ENCODE results near the gene ZBED1. TPM values are rescaled to one million over a fixed set of nuclear protein-coding genes. Genes with fewer than 3 reads are reported as not detected.
"Not testable (repeated sequence)": the region's sequence is repeated elsewhere in the genome, so short reads cannot be mapped to it uniquely, and the experiment has no call there.

ZBED1 gene
- total and polyA plus RNA-seq, 8 donors: 10.9 to 61.4 (median 22.5) TPM

GRCh38 chrX:2512501-2512900 lies 11.7 kb upstream of the ZBED1 start:
- H3K4me3 ChIP-seq: no peak overlapping the region
- intact Hi-C loops (cut with DNase I; ENCODE audit: low total_unique reads): no loop called here
- no peak overlapping the region for H3K27ac ChIP-seq
- H3K36me3 ChIP-seq: no peaks in the 10 kb centered on the region
- DNase-seq: no peak
- WGBS, 5 donors: 84 to 93% (median 90%) methylated on average over 8 of the region's 8 CpGs
- H3K4me1 ChIP-seq: no peaks in the 10 kb centered on the region
- peaks cover 0 to 3% (median 0%) of the 10 kb centered on the region in 3 donors for H3K27me3 ChIP-seq
- H3K9me3 ChIP-seq: no peaks in the 10 kb centered on the region
- TF ChIP-seq POLR2A (IDR thresholded peaks at IDR 0.05) (no peak), POLR2AphosphoS5 (IDR thresholded peaks at IDR 0.05) (no peak), EP300 (IDR thresholded peaks at IDR 0.05) (no peak)
- TF ChIP-seq, protein P1, sequence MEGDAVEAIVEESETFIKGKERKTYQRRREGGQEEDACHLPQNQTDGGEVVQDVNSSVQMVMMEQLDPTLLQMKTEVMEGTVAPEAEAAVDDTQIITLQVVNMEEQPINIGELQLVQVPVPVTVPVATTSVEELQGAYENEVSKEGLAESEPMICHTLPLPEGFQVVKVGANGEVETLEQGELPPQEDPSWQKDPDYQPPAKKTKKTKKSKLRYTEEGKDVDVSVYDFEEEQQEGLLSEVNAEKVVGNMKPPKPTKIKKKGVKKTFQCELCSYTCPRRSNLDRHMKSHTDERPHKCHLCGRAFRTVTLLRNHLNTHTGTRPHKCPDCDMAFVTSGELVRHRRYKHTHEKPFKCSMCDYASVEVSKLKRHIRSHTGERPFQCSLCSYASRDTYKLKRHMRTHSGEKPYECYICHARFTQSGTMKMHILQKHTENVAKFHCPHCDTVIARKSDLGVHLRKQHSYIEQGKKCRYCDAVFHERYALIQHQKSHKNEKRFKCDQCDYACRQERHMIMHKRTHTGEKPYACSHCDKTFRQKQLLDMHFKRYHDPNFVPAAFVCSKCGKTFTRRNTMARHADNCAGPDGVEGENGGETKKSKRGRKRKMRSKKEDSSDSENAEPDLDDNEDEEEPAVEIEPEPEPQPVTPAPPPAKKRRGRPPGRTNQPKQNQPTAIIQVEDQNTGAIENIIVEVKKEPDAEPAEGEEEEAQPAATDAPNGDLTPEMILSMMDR (IDR thresholded peaks at IDR 0.05): no peak

DNA sequence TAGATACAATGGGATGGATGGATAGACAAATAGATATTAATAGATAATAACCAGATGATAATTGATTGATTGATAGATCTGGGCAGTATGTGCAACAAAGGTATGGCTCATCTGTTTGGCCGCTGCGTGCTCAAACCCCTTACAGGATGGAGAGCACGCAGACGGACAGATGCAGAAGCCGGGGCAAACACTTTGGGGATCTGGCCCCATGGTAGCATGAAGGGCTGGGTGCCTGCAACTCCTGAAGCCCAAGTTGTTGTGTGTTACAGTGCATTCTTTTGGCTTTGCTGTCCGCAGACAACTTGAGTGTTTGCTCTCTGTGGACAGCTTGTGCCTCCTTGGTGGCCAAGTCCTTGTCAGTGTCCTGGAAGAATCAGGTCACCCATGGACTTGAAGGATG lies 10.6 kb upstream of the ZBED1 start:
- Histone ChIP-seq H3K4me3 (no peak overlapping the region), H3K9me3 (no peaks in the 10 kb centered on the region), H3K36me3 (no peaks in the 10 kb centered on the region), H3K27me3 (peaks cover 0 to 3% (median 0%) of the 10 kb centered on the region in 3 donors), H3K4me1 (no peaks in the 10 kb centered on the region), H3K27ac (no peak overlapping the region)
- no peak for DNase-seq
- no peak for TF ChIP-seq EP300 (IDR thresholded peaks at IDR 0.05)
- TF ChIP-seq POLR2AphosphoS5 (IDR thresholded peaks at IDR 0.05): no peak
- TF ChIP-seq, protein P1 (IDR thresholded peaks at IDR 0.05): no peak
- no peak for TF ChIP-seq POLR2A (IDR thresholded peaks at IDR 0.05)
- 94 to 99% (median 98%) methylated on average over 6 of the region's 6 CpGs for WGBS, 5 donors
- intact Hi-C loops (cut with DNase I; ENCODE audit: low total_unique reads): no loop called here

DNA sequence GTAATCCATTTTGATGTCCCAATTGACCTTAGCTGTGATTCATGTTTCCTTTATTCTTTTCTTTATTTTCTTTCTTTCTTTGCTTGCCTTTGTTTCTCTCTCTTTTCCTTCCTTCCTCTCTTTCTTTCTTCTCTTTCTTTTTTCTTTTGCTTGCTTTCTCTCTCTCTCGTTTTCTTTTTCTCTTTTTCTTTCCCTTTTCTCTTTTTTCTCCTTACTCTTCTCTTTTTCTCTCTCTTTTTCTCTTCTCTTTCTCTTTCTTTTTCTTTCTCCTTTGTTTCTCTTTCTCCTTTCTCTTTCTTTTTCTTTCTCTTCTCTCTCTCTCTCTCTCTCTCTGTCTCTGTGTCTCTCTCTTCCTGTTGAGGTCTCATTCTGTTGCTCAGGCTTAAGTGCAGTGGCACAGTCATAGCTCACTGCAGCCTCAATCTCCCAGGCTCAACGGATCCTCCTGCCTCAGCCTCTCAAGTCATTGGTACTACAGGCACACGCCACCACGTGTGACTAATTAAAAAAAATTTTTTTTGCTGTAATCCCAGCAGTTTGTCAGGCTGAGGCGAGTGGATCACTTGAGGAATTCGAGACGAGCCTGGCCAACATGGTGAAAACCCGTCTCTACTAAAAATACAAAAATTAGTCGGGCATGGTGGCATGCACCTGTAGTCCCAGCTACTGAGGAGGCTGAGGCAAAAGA lies 8.0 kb upstream of the ZBED1 start:
- no peak for DNase-seq
- Histone ChIP-seq H3K27ac (no peak overlapping the region), H3K27me3 (no peaks in the 10 kb centered on the region), H3K36me3 (no peaks in the 10 kb centered on the region), H3K4me3 (no peak overlapping the region), H3K9me3 (no peaks in the 10 kb centered on the region), H3K4me1 (no peaks in the 10 kb centered on the region)
- intact Hi-C loops (cut with DNase I; ENCODE audit: low total_unique reads): no loop called here
- WGBS, 5 donors: 83 to 89% (median 88%) methylated on average over 9 of the region's 9 CpGs
- no peak for TF ChIP-seq POLR2A (IDR thresholded peaks at IDR 0.05)
- TF ChIP-seq POLR2AphosphoS5 (IDR thresholded peaks at IDR 0.05): no peak

GRCh38 chrX:2507904-2508627 lies 7.3 kb upstream of the ZBED1 start:
- H3K36me3 ChIP-seq: no peaks in the 10 kb centered on the region
- no peak overlapping the region for H3K27ac ChIP-seq
- no peaks in the 10 kb centered on the region for H3K27me3 ChIP-seq
- WGBS, 5 donors: 55 to 60% (median 58%) methylated on average over 8 of the region's 8 CpGs
- no peaks in the 10 kb centered on the region for H3K4me1 ChIP-seq
- intact Hi-C loops (cut with DNase I; ENCODE audit: low total_unique reads): no loop called here
- H3K4me3 ChIP-seq: no peak overlapping the region
- no peaks in the 10 kb centered on the region for H3K9me3 ChIP-seq
- DNase-seq: peak in 1 of 2 donors; percentile 47
- TF ChIP-seq EP300 (IDR thresholded peaks at IDR 0.05) (no peak), POLR2A (IDR thresholded peaks at IDR 0.05) (no peak), POLR2AphosphoS5 (IDR thresholded peaks at IDR 0.05) (no peak)
- TF ChIP-seq, protein P1 (IDR thresholded peaks at IDR 0.05): no peak

GRCh38 chrX:2507196-2507595 lies 6.4 kb upstream of the ZBED1 start:
- Histone ChIP-seq H3K4me1 (no peaks in the 10 kb centered on the region), H3K27ac (no peak overlapping the region), H3K36me3 (no peaks in the 10 kb centered on the region), H3K9me3 (no peaks in the 10 kb centered on the region), H3K27me3 (no peaks in the 10 kb centered on the region), H3K4me3 (no peak overlapping the region)
- no peak for DNase-seq
- TF ChIP-seq, protein P1 (IDR thresholded peaks at IDR 0.05): no peak
- no peak for TF ChIP-seq POLR2A (IDR thresholded peaks at IDR 0.05)
- no peak for TF ChIP-seq EP300 (IDR thresholded peaks at IDR 0.05)
- TF ChIP-seq POLR2AphosphoS5 (IDR thresholded peaks at IDR 0.05): no peak
- 85 to 94% (median 90%) methylated on average over 3 of the region's 3 CpGs for WGBS, 5 donors
- intact Hi-C loops (cut with DNase I; ENCODE audit: low total_unique reads): no loop called here

- intact Hi-C loops (cut with DNase I; ENCODE audit: low total_unique reads); H3K36me3 ChIP-seq: not testable (repeated sequence)
- 84 to 89% (median 86%) methylated on average over 8 of the region's 8 CpGs for WGBS, 5 donors
Observed at GRCh38 chrX:2505341-2505740, 4.6 kb upstream of the ZBED1 start.

More at GRCh38 chrX:2505341-2505740, 4.6 kb upstream of the ZBED1 start:
- H3K4me3 ChIP-seq, H3K4me1 ChIP-seq, H3K27me3 ChIP-seq, H3K9me3 ChIP-seq, DNase-seq, H3K27ac ChIP-seq: not testable (repeated sequence)
